HL-60 (cell line): Measurements from ENCODE around the gene ZMIZ1.

Experiments
- DNase-seq, 2 experiments: peaks; one replicate each; pipeline ENCODE4 v3.0.0-alpha.2; 2010 to 2020; ENCODE audit warnings: low read depth in 1 of 2, low spot score in 1 of 2
- H3K27ac ChIP-seq: fragments of 250-450 bp; sonication (Bioruptor Pico); replicated peaks from 2 replicates; pipeline ENCODE4 v1.5.1; 2020; ENCODE audit warnings: mild to moderate bottlenecking, moderate library complexity
- H3K27me3 ChIP-seq: fragments of 250-450 bp; sonication (Bioruptor Pico); 2 replicates; pipeline ENCODE4 v1.5.1; 2021; ENCODE audit warnings: mild to moderate bottlenecking, moderate library complexity; ENCODE audit not compliant: insufficient read depth, poor library complexity, severe bottlenecking
- H3K4me3 ChIP-seq: replicated peaks from 2 replicates; pipeline ENCODE4 v1.5.1; 2011; ENCODE audit warnings: mild to moderate bottlenecking, control low read depth, low read length; ENCODE audit not compliant: insufficient read depth
- CTCF ChIP-seq: IDR thresholded peaks from one replicate; pipeline ENCODE4 v1.5.1; 2011; ENCODE audit warnings: low read length, control low read depth, inconsistent platforms; ENCODE audit not compliant: insufficient read depth
- GABPA ChIP-seq: IDR thresholded peaks from 2 replicates; pipeline ENCODE4 v1.6.1; 2012; ENCODE audit warnings: low read depth
- POLR2AphosphoS5 ChIP-seq: IDR thresholded peaks from 2 replicates; pipeline ENCODE4 v1.6.1; 2012; ENCODE audit warnings: low read depth
- REST ChIP-seq: IDR thresholded peaks from 2 replicates; pipeline ENCODE4 v1.6.1; 2012; ENCODE audit warnings: low read depth; ENCODE audit not compliant: insufficient replicate concordance
- SPI1 ChIP-seq: IDR thresholded peaks from 2 replicates; pipeline ENCODE4 v1.6.1; 2012; ENCODE audit warnings: low read depth, mild to moderate bottlenecking, borderline replicate concordance

Gene ZMIZ1

GRCh38 chr10:79210672-79211071 lies 141.9 kb downstream of the ZMIZ1 start:
- no peak overlapping the region for H3K27ac ChIP-seq
- no peaks in the 10 kb centered on the region for H3K27me3 ChIP-seq
- DNase-seq: no peak
- no peak overlapping the region for H3K4me3 ChIP-seq
- TF ChIP-seq GABPA: no peak
- no peak for TF ChIP-seq SPI1
- no peak for TF ChIP-seq CTCF
- TF ChIP-seq REST: no peak
- TF ChIP-seq POLR2AphosphoS5: no peak

- no peak overlapping the region for H3K4me3 ChIP-seq
- TF ChIP-seq SPI1 (no peak), CTCF (no peak), REST (no peak), GABPA (no peak), POLR2AphosphoS5 (no peak)
- DNase-seq: no peak
- no peaks in the 10 kb centered on the region for H3K27me3 ChIP-seq
- H3K27ac ChIP-seq: no peak overlapping the region
These were observed 142.8 kb downstream of the ZMIZ1 start for GRCh38 chr10:79211616-79212015.

GRCh38 chr10:79215531-79215930 lies 146.8 kb downstream of the ZMIZ1 start:
- TF ChIP-seq GABPA (no peak), CTCF (no peak), REST (no peak), SPI1 (no peak), POLR2AphosphoS5 (no peak)
- DNase-seq: no peak
- H3K27me3 ChIP-seq: no peaks in the 10 kb centered on the region
- no peak overlapping the region for H3K27ac ChIP-seq
- H3K4me3 ChIP-seq: no peak overlapping the region
